Stimulated activated naive B cell treated with anti-CD40 and anti-IgM and Interleukin-4, amounts not matched to agents 10 μg/mL and 1 μg/mL and 100 μg/mL, for 72 hours (primary cell): ENCODE results near the gene TMEM81.
A peak's percentile ranks its signal among the peaks of the same experiment; 100 is the strongest.

Experiments
- ATAC-seq, 2 donors: fragments of 150-1000 bp; cut with Tn5 transposase; replicated peaks; 2 replicates each; pipeline ENCODE4 v1.10.0; 2021; ENCODE audit warnings: moderate library complexity in 1 of 2
- DNase-seq: peaks from one replicate; pipeline ENCODE4 v3.0.0; 2021
- H3K27ac Mint-ChIP-seq: one replicate; pipeline ENCODE4 v1.8.0; 2022; ENCODE audit warnings: mild to moderate bottlenecking, mixed read lengths
- H3K27me3 Mint-ChIP-seq, 2 donors: one replicate each; pipeline ENCODE4 v1.8.0; 2022; ENCODE audit warnings: mixed read lengths in 2 of 2
- H3K36me3 Mint-ChIP-seq, 2 donors: one replicate each; pipeline ENCODE4 v1.8.0; 2022; ENCODE audit warnings: mixed read lengths in 2 of 2, mild to moderate bottlenecking in 1 of 2
- H3K4me1 Mint-ChIP-seq, 2 donors: one replicate each; pipeline ENCODE4 v1.8.0; 2022; ENCODE audit warnings: mixed read lengths in 2 of 2, mild to moderate bottlenecking in 1 of 2
- H3K4me3 Mint-ChIP-seq, 2 donors: one replicate each; pipeline ENCODE4 v1.8.0; 2022; ENCODE audit warnings: mild to moderate bottlenecking in 2 of 2, mixed read lengths in 2 of 2, moderate library complexity in 1 of 2
- H3K9me3 Mint-ChIP-seq, 2 donors: one replicate each; pipeline ENCODE4 v1.8.0; 2022; ENCODE audit warnings: mixed read lengths in 2 of 2, mild to moderate bottlenecking in 1 of 2

The TMEM81 gene

DNA sequence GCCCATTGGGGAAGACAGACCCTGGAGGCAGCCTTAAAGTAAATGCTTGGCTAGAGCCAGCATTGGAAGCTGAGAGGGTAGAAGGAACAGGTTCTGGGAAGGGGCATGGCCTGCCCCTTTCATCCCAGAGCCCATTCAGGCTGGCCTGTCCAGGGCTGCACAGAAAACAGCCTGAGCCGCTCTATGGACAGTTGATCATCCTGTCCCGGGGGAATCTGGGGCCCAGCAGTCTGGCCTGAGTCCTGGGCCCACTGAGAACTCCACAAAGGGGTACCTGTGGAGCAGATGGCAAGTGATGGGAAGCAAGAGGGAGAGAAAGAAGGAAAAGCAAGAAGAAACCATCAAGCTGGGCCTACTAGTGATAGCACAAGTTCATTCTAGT is 13.2 kb downstream of the TMEM81 start:
- H3K9me3 Mint-ChIP-seq: no peaks in the 10 kb centered on the region
- no peaks in the 10 kb centered on the region for H3K36me3 Mint-ChIP-seq
- DNase-seq (no peak), ATAC-seq (no peak)
- H3K27me3 Mint-ChIP-seq: no peaks in the 10 kb centered on the region
- no peaks in the 10 kb centered on the region for H3K4me1 Mint-ChIP-seq
- H3K27ac Mint-ChIP-seq: no peak overlapping the region
- H3K4me3 Mint-ChIP-seq: no peak overlapping the region

DNA sequence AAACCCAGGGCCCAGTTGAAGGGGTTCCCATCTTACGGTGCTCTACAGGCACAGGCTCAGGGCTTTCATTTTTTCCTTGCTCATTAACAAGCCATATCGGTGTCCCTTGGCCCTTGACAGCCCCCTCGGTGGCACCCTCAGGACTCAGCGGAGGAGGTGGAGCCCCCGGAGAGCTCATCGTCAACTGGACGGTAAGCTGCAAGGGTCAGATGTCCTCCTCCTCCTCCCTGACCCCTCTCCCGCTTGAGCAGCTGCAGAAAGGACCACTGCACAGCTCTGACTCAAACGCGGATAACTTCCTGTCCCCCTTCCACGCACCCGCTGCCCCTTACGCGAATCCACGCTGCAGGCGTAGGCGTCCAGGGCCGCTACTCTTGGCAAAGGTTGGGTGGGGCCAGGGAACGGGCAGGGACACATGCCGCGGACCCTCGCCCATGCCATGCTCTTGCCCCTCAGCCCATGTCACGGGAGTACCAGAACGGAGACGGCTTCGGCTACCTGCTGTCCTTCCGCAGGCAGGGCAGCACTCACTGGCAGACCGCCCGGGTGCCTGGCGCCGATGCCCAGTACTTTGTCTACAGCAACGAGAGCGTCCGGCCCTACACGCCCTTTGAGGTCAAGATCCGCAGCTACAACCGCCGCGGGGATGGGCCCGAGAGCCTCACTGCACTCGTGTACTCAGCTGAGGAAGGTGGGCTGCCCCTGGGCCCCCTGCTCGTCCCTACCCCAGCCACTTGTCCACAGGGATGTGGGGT is 14.7 kb downstream of the TMEM81 start:
- no peak overlapping the region for H3K4me3 Mint-ChIP-seq
- no peak overlapping the region for H3K27ac Mint-ChIP-seq
- H3K27me3 Mint-ChIP-seq: no peaks in the 10 kb centered on the region
- ATAC-seq (no peak), DNase-seq (no peak)
- no peaks in the 10 kb centered on the region for H3K9me3 Mint-ChIP-seq
- H3K36me3 Mint-ChIP-seq: no peaks in the 10 kb centered on the region
- no peaks in the 10 kb centered on the region for H3K4me1 Mint-ChIP-seq

DNA sequence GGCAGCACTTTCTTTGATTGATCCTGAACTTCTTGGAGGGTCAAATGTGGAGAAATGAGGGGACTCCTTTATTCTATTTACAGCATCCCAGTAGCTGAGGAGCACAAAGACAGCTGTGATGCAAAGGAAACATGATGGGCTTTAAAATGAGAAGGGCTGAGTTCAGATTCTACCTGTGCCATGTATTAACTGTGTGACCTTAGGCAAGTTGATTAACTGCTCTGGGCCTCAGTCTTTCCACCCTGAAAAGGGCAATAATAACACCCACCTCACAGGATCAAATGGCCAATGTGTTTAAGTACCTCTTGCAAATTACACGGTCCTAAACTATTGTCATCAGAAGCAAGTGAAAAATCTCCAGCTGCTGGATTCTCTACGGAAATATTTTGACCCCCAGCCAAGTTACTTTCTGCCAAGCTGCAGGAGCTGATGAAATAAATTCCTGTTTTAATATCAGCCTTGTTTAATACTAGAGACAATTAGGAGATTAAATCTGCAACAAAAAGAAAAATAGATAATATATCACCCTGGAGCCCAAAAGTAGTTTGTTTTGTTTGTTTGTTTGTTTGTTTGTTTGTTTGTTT is 15.7 kb downstream of the TMEM81 start:
- Mint-ChIP-seq H3K4me1 (no peaks in the 10 kb centered on the region), H3K27ac (no peak overlapping the region), H3K9me3 (no peaks in the 10 kb centered on the region), H3K27me3 (no peaks in the 10 kb centered on the region), H3K4me3 (no peak overlapping the region), H3K36me3 (no peaks in the 10 kb centered on the region)
- ATAC-seq (no peak), DNase-seq (no peak)

DNA sequence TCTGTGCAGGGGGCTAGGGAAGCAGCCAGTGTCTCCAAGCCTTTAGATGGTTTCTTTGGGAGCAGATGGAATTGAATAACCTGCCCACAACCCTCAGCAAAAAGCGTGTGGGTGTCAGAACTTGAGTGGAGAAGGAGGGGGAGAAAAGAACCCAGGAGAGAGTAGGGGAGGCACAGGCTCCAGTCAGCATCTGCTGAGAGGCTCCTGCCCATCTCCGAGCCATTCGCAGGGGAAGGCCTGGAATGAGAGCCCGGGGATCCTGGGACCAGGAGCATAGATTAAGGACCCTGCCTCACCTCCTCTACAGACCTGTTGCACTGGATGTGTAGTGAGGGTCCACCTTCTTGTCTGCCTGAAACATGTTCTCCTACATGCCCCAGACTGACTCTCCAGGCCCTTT is 16.3 kb downstream of the TMEM81 start:
- Mint-ChIP-seq H3K4me3 (no peak overlapping the region), H3K4me1 (no peaks in the 10 kb centered on the region), H3K9me3 (no peaks in the 10 kb centered on the region), H3K36me3 (no peaks in the 10 kb centered on the region), H3K27me3 (no peaks in the 10 kb centered on the region), H3K27ac (no peak overlapping the region)
- DNase-seq: no peak
- ATAC-seq: no peak

DNA sequence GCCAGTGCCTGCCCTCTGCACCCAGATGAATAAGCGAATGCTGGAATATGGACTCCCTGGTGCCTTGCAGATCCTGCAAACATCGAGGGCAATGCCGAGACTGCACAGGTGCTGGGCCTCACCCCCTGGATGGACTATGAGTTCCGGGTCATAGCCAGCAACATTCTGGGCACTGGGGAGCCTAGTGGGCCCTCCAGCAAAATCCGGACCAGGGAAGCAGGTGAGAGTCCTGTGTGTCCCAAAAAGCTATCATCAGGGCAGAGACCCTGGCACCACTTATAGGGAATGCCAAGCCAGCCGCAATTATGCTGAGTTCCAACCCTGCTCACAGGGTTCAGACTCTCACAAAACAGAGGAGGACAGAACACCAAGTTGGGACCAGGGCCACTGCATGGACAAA is 17.2 kb downstream of the TMEM81 start:
- Mint-ChIP-seq H3K36me3 (no peaks in the 10 kb centered on the region), H3K9me3 (no peaks in the 10 kb centered on the region), H3K4me1 (no peaks in the 10 kb centered on the region), H3K27ac (no peak overlapping the region), H3K27me3 (no peaks in the 10 kb centered on the region), H3K4me3 (no peak overlapping the region)
- DNase-seq (no peak), ATAC-seq (no peak)

- H3K36me3 Mint-ChIP-seq: no peaks in the 10 kb centered on the region
- no peak overlapping the region for H3K27ac Mint-ChIP-seq
- H3K4me3 Mint-ChIP-seq: no peak overlapping the region
- H3K27me3 Mint-ChIP-seq: no peaks in the 10 kb centered on the region
- DNase-seq (no peak), ATAC-seq (peak in 1 of 2 donors; percentile 18)
- peaks cover 0 to 6% of the 10 kb centered on the region in 2 donors for H3K4me1 Mint-ChIP-seq
- H3K9me3 Mint-ChIP-seq: no peaks in the 10 kb centered on the region
Measured at GRCh38 chr1:205066141-205066818, 18.0 kb downstream of the TMEM81 start.

DNA sequence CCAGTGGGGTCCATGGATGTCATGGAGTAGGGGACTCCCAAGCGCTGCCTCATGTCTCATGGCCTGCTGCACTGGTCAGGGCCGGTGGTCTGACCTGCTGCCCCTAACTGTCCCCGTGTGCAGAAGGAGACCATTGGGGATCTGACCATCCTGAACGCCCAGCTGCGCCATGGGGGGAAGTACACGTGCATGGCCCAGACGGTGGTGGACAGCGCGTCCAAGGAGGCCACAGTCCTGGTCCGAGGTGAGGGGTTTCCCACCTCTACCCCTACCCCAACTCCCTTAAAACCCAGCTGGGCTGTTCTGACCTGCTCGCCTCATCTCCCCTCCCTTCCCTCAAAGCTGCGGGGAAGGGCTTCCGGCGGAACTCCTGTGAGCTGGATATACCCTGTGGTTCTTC is 18.6 kb downstream of the TMEM81 start:
- peaks cover 0 to 6% of the 10 kb centered on the region in 2 donors for H3K4me1 Mint-ChIP-seq
- H3K4me3 Mint-ChIP-seq: no peak overlapping the region
- no peaks in the 10 kb centered on the region for H3K36me3 Mint-ChIP-seq
- no peak overlapping the region for H3K27ac Mint-ChIP-seq
- ATAC-seq: no peak
- no peak for DNase-seq
- no peaks in the 10 kb centered on the region for H3K9me3 Mint-ChIP-seq
- H3K27me3 Mint-ChIP-seq: no peaks in the 10 kb centered on the region

GRCh38 chr1:205064741-205065316 is 19.4 kb downstream of the TMEM81 start:
- Mint-ChIP-seq H3K9me3 (no peaks in the 10 kb centered on the region), H3K27me3 (no peaks in the 10 kb centered on the region), H3K4me1 (peaks cover 0 to 6% of the 10 kb centered on the region in 2 donors), H3K27ac (no peak overlapping the region), H3K36me3 (no peaks in the 10 kb centered on the region), H3K4me3 (no peak overlapping the region)
- no peak for DNase-seq
- ATAC-seq: no peak

DNA sequence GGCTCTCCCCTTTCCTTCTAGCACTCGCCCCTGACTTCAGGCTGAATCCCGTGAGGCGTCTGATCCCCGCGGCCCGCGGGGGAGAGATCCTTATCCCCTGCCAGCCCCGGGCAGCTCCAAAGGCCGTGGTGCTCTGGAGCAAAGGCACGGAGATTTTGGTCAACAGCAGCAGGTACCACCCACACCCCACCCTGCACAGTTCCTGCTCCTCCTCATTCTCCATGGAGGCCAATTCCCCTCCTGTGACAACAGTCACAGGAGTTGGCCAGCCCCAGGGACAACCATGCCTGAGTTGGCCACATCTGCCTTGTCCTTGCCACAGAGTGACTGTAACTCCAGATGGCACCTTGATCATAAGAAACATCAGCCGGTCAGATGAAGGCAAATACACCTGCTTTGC is 20.0 kb downstream of the TMEM81 start:
- no peak overlapping the region for H3K27ac Mint-ChIP-seq
- no peak overlapping the region for H3K4me3 Mint-ChIP-seq

DNA sequence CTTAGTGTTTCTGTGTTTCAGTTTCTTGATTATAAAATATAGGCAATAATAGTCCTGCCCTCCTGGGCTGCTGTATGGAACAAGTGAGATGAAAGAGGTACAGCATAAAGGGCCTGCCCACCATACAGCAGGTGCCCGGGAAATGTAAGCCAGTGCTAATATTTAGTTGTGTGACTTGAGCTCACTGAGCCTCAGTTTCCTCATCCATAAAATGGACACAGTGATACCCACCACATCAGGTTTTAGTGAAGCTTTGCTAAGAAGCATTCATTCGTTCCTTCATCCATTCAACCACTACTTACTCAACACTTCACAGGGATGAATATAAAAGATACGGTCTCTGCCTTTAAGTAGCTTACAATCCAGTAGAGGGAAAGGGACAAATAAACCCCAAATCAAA is 21.4 kb downstream of the TMEM81 start:
- peaks cover 0 to 6% of the 10 kb centered on the region in 2 donors for H3K4me1 Mint-ChIP-seq
- no peaks in the 10 kb centered on the region for H3K27me3 Mint-ChIP-seq
- no peak for DNase-seq
- H3K27ac Mint-ChIP-seq: no peak overlapping the region
- H3K36me3 Mint-ChIP-seq: no peaks in the 10 kb centered on the region
- ATAC-seq: no peak
- no peak overlapping the region for H3K4me3 Mint-ChIP-seq
- H3K9me3 Mint-ChIP-seq: no peaks in the 10 kb centered on the region

More for the DNA sequence above, 20.0 kb downstream of the TMEM81 start:
- H3K36me3 Mint-ChIP-seq: no peaks in the 10 kb centered on the region
- DNase-seq (no peak), ATAC-seq (no peak)
- H3K9me3 Mint-ChIP-seq: no peaks in the 10 kb centered on the region
- H3K27me3 Mint-ChIP-seq: no peaks in the 10 kb centered on the region
- peaks cover 0 to 6% of the 10 kb centered on the region in 2 donors for H3K4me1 Mint-ChIP-seq

DNA sequence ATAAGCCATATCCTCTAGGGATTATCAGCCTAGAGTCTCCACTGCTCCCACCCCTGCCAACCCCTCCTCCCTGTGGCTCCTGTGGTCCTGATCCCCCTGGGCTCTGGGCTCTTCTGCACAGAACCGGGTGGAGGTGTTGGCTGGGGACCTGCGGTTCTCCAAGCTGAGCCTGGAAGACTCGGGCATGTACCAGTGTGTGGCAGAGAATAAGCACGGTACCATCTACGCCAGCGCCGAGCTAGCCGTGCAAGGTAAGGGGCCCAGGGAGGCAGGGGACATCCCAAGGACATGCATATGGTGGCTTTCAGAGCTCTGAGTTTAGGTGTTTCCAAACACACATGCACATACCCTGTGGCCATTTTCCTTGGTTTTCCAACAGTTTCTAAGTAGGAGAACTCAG is 21.9 kb downstream of the TMEM81 start:
- Mint-ChIP-seq H3K36me3 (no peaks in the 10 kb centered on the region), H3K27ac (no peak overlapping the region), H3K27me3 (no peaks in the 10 kb centered on the region), H3K4me1 (peaks cover 0 to 6% of the 10 kb centered on the region in 2 donors), H3K4me3 (no peak overlapping the region), H3K9me3 (no peaks in the 10 kb centered on the region)
- no peak for ATAC-seq
- DNase-seq: no peak

GRCh38 chr1:205061665-205062069 is 22.6 kb downstream of the TMEM81 start:
- Mint-ChIP-seq H3K27ac (no peak overlapping the region), H3K36me3 (no peaks in the 10 kb centered on the region), H3K4me1 (peaks cover 0 to 6% of the 10 kb centered on the region in 2 donors), H3K27me3 (no peaks in the 10 kb centered on the region), H3K4me3 (no peak overlapping the region), H3K9me3 (no peaks in the 10 kb centered on the region)
- ATAC-seq: peak; percentile 76 to 78
- DNase-seq: peak; percentile 50

DNA sequence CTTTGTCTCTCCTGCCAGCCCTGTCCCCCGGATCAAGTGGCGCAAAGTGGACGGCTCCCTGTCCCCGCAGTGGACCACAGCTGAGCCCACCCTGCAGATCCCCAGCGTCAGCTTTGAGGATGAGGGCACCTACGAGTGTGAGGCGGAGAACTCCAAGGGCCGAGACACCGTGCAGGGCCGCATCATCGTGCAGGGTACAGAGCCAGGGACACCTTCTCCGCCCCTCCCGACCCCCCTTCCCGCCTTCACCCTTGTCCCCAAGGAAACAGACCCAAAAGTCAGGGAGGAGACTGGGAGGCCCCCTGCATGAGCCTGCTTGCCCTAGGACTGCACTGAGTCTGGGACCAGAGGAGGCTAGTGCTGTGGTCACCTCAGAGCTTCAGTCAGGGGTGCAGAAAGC is 23.0 kb downstream of the TMEM81 start:
- H3K4me3 Mint-ChIP-seq: no peak overlapping the region

DNA sequence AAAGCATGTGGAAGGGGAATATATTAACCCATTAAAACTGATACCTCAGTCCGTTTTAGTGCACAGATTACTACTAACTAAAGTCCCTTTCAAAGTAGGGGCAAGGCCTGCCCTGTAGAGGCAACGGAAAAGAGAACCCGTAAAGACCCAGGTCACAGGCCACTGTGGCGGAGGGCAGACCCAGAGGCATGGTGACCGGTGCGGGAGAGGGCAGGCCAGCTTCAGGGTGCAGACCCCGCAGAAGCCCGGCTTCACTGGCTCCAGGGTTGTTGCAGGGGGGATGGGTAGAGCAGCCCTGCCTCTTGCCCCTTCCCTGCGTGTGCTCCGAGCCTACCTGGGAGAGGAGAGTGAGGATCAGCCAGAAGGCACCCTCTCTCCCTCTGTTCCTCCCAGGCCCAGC is 23.5 kb downstream of the TMEM81 start:
- H3K9me3 Mint-ChIP-seq: no peaks in the 10 kb centered on the region
- no peak overlapping the region for H3K4me3 Mint-ChIP-seq
- no peak overlapping the region for H3K27ac Mint-ChIP-seq
- H3K36me3 Mint-ChIP-seq: no peaks in the 10 kb centered on the region
- no peak for ATAC-seq
- H3K4me1 Mint-ChIP-seq: peaks cover 0 to 6% of the 10 kb centered on the region in 2 donors
- DNase-seq: no peak
- no peaks in the 10 kb centered on the region for H3K27me3 Mint-ChIP-seq

More for the DNA sequence above, 23.0 kb downstream of the TMEM81 start:
- Mint-ChIP-seq H3K36me3 (no peaks in the 10 kb centered on the region), H3K27ac (no peak overlapping the region), H3K9me3 (no peaks in the 10 kb centered on the region), H3K4me1 (peaks cover 0 to 6% of the 10 kb centered on the region in 2 donors), H3K27me3 (no peaks in the 10 kb centered on the region)
- ATAC-seq (no peak), DNase-seq (no peak)

DNA sequence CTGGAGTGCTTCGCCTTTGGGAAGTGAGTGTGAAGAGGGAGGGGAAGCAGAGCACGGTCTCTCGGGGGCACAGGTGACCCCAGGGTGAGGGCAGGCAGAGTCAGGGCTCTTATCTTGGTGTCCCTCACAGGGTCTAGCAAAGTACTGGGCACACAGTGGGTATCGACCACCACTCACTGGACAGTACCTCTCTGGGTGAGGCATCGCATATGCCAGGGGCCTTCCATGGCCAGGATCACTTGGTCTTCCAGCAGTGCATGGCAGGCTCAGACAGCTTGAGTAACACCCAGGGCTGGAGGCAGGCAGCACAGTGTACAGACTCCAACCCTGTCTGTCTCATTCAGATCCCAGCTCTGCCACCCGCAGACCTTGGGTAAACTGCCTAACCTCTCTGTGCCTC is 24.6 kb downstream of the TMEM81 start:
- H3K9me3 Mint-ChIP-seq: no peaks in the 10 kb centered on the region
- no peak overlapping the region for H3K27ac Mint-ChIP-seq
- peaks cover 0 to 6% of the 10 kb centered on the region in 2 donors for H3K4me1 Mint-ChIP-seq
- peaks cover 5 to 7% of the 10 kb centered on the region in 2 donors for H3K27me3 Mint-ChIP-seq
- no peaks in the 10 kb centered on the region for H3K36me3 Mint-ChIP-seq
- ATAC-seq: no peak
- no peak for DNase-seq
- H3K4me3 Mint-ChIP-seq: no peak overlapping the region
